NCI-H345 treated with DMSO at 0.1 percent for 48 hours (cell line): Measurements from ENCODE around the gene GNAI3.

Source experiments
- DNase-seq: peaks from one replicate; lab custom pipeline; 2025; ENCODE audit not compliant: unreplicated experiment; lab: John Stamatoyannopoulos, UW

Gene GNAI3

GRCh38 chr1:109543988-109544735 is 4.3 kb upstream of the GNAI3 start:
- DNase-seq, result no peak

GRCh38 chr1:109546311-109547109 is 1.9 kb upstream of the GNAI3 start:
- DNase-seq, result peak; percentile 88

GRCh38 chr1:109547463-109548320 is 723 bp upstream of the GNAI3 start:
- peak; percentile 5 for DNase-seq

- no peak for DNase-seq
These were observed 8.1 kb downstream of the GNAI3 start for GRCh38 chr1:109556563-109556962.

GRCh38 chr1:109557520-109557919 is 9.1 kb downstream of the GNAI3 start:
- no peak for DNase-seq

- no peak for DNase-seq
These were observed 11.6 kb downstream of the GNAI3 start for GRCh38 chr1:109559995-109560394.

GRCh38 chr1:109564194-109564878 is 15.9 kb downstream of the GNAI3 start:
- no peak for DNase-seq

GRCh38 chr1:109565241-109565640 is 16.8 kb downstream of the GNAI3 start:
- DNase-seq, result no peak

GRCh38 chr1:109566982-109567381 is 18.6 kb downstream of the GNAI3 start:
- no peak for DNase-seq

GRCh38 chr1:109567877-109568672 is 19.7 kb downstream of the GNAI3 start:
- DNase-seq, result no peak

GRCh38 chr1:109569323-109569722 is 20.9 kb downstream of the GNAI3 start:
- DNase-seq, result no peak

GRCh38 chr1:109570414-109570813 is 22.0 kb downstream of the GNAI3 start:
- DNase-seq, result no peak

- no peak for DNase-seq
These were observed 25.4 kb downstream of the GNAI3 start for GRCh38 chr1:109573785-109574184.

GRCh38 chr1:109578947-109579443 is 30.6 kb downstream of the GNAI3 start:
- no peak for DNase-seq

- no peak for DNase-seq
These were observed 31.1 kb downstream of the GNAI3 start for GRCh38 chr1:109579491-109579890.

GRCh38 chr1:109582021-109582420 is 33.6 kb downstream of the GNAI3 start:
- no peak for DNase-seq

GRCh38 chr1:109584766-109585165 is 36.4 kb downstream of the GNAI3 start:
- DNase-seq, result no peak

- DNase-seq, result no peak
These were observed 37.6 kb downstream of the GNAI3 start for GRCh38 chr1:109586055-109586454.

GRCh38 chr1:109589177-109589576 is 40.8 kb downstream of the GNAI3 start:
- DNase-seq, result no peak

- DNase-seq, result no peak
These were observed 41.3 kb downstream of the GNAI3 start for GRCh38 chr1:109589679-109590078.
